Left ventricle myocardium inferior (tissue), 1 donor: Measurements from ENCODE around the gene NHS. TPM values are rescaled to one million over a fixed set of nuclear protein-coding genes. Genes with fewer than 3 reads are reported as not detected.

Source experiments
- DNase-seq: peaks from one replicate; pipeline ENCODE4 v3.0.0-alpha.2; 2020
- H3K27ac ChIP-seq: fragments of 200-600 bp; replicated peaks from 2 replicates; pipeline ENCODE4 v1.8.0; 2021
- H3K27me3 ChIP-seq: fragments of 200-600 bp; 2 replicates; pipeline ENCODE4 v1.8.0; 2021; ENCODE audit warnings: low read depth
- H3K36me3 ChIP-seq: fragments of 200-600 bp; 2 replicates; pipeline ENCODE4 v1.8.0; 2021
- H3K4me1 ChIP-seq: fragments of 200-600 bp; 2 replicates; pipeline ENCODE4 v1.8.0; 2021
- H3K4me3 ChIP-seq: fragments of 200-600 bp; 2 replicates; pipeline ENCODE4 v1.8.0; 2021; ENCODE audit warnings: mild to moderate bottlenecking, moderate library complexity
- H3K9me3 ChIP-seq: fragments of 200-600 bp; replicated peaks from 2 replicates; pipeline ENCODE4 v1.8.0; 2021
- intact Hi-C: fragments of 100-400 bp; cut with micrococcal nuclease; formaldehyde crosslinking; loops from one replicate; pipeline ENCODE4 v1.11.0; 2022
- total RNA-seq: library from RNA; stranded (reverse); fragmentation: NEBNext Ultra II Directional; extraction: Animal tissue kit (Norgen Biotek cat#: 25700); gene quantifications from one replicate; pipeline ENCODE4 v1.2.1, GENCODE V29; 2021
- TF ChIP-seq, protein P1 (sequence below): fragments of 200-600 bp; IDR thresholded peaks from 2 replicates; pipeline ENCODE4 v1.8.0; 2021; ENCODE audit warnings: antibody characterized with exemption, mild to moderate bottlenecking, borderline replicate concordance
- donor health status: DM: no; HTN: yes; CAD: no; lungs with severe emphysema.

The NHS gene
- total RNA-seq, 1 donor from 2014 or later, result 1.0 TPM

DNA sequence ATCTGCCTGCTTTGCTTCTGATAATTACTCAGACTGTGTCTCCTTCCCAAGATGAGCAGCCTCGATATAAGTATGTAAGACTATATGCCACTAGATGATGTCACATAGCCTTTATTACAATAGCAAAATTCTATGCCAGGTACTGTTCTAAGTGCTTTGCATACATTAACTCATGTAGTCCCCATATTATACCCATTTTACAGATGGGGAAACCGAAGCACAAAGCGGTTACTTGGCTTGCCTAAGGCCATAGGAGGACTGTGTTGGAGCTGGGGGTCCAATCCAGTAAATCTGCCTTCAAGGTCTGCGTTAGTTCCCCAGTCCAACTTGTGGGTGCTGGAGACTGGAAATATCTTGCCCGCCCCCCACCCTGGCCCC is 361.5 kb downstream of the NHS start:
- Histone ChIP-seq H3K4me1 (peaks cover 11% of the 10 kb centered on the region), H3K36me3 (no peaks in the 10 kb centered on the region), H3K27ac (peak overlapping the region; percentile 81), H3K9me3 (no peaks in the 10 kb centered on the region), H3K27me3 (no peaks in the 10 kb centered on the region), H3K4me3 (peak overlapping the region; percentile 71)
- TF ChIP-seq, protein P1, sequence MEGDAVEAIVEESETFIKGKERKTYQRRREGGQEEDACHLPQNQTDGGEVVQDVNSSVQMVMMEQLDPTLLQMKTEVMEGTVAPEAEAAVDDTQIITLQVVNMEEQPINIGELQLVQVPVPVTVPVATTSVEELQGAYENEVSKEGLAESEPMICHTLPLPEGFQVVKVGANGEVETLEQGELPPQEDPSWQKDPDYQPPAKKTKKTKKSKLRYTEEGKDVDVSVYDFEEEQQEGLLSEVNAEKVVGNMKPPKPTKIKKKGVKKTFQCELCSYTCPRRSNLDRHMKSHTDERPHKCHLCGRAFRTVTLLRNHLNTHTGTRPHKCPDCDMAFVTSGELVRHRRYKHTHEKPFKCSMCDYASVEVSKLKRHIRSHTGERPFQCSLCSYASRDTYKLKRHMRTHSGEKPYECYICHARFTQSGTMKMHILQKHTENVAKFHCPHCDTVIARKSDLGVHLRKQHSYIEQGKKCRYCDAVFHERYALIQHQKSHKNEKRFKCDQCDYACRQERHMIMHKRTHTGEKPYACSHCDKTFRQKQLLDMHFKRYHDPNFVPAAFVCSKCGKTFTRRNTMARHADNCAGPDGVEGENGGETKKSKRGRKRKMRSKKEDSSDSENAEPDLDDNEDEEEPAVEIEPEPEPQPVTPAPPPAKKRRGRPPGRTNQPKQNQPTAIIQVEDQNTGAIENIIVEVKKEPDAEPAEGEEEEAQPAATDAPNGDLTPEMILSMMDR, result no peak
- intact Hi-C loops, result no loop called here
- DNase-seq, result no peak

DNA sequence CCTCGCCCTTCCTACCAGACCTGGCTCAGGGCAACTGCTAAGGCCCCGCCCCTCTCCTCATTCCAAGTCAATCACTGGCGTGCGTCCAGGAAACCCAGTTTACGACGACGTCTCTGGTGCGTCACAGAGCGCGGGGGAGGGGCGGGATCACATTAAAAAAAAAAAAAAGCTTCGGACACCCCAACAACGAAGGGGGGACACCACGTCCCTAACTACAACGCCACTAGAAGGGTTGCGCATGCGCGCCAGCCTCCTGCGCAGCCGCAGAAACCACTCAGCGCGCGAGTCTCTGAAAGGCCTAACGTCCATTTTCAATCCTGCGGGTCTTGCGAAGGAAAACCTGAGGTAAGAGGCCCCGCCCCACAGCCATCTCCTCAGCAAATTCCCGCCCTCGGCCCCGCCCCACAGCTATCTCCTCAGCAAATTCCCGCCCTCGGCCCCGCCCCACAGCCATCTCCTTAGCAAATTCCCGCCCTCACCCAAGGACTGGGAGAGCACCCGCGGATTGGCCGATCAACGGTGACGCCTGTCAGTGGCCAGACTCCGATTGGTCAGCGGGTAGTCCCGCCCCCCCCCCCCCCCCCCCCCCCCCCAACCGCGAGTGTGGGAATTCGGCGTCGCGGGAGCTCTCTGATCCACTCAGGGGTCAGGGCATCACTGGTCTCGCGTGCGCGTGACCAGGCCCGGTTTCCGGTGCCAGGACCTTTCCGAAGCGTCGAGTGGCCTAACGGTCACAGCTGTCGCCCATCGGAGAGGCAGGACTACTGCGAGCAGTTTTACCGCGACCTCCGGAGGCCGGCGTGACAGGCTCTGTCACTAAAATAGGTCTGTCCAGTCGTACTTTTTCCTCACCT is 362.1 kb downstream of the NHS start, which contains the start of gene SCML1:
SCML1 (plus strand) TSS at position 638 of the 854 bp plus-strand sequence. CDS start 6,694 bp downstream, outside the sequence.
- Histone ChIP-seq H3K27me3 (no peaks in the 10 kb centered on the region), H3K4me1 (peaks cover 11% of the 10 kb centered on the region), H3K4me3 (peak within 1 kb of the TSS; percentile 71), H3K36me3 (no peaks in the 10 kb centered on the region), H3K9me3 (no peaks in the 10 kb centered on the region), H3K27ac (peak within 1 kb of the TSS; percentile 88)
- DNase-seq, result peak; percentile 97
- TF ChIP-seq, protein P1, result no peak
- intact Hi-C loops, result no loop called here

GRCh38 chrX:17737710-17737985 is 362.6 kb downstream of the NHS start:
- TF ChIP-seq, protein P1, result no peak
- no peak for DNase-seq
- H3K36me3 ChIP-seq, result no peaks in the 10 kb centered on the region
- peak overlapping the region; percentile 71 for H3K4me3 ChIP-seq
- intact Hi-C loops, result no loop called here
- no peaks in the 10 kb centered on the region for H3K27me3 ChIP-seq
- peaks cover 11% of the 10 kb centered on the region for H3K4me1 ChIP-seq
- peak overlapping the region; percentile 88 for H3K27ac ChIP-seq
- no peaks in the 10 kb centered on the region for H3K9me3 ChIP-seq

GRCh38 chrX:17737986-17738713 is 363.1 kb downstream of the NHS start:
- intact Hi-C loops, result no loop called here

GRCh38 chrX:17738737-17739535 is 363.9 kb downstream of the NHS start:
- Histone ChIP-seq H3K9me3 (no peaks in the 10 kb centered on the region), H3K27me3 (no peaks in the 10 kb centered on the region), H3K36me3 (no peaks in the 10 kb centered on the region), H3K27ac (peak overlapping the region; percentile 88), H3K4me3 (peak overlapping the region; percentile 71), H3K4me1 (peaks cover 15% of the 10 kb centered on the region)
- TF ChIP-seq, protein P1, result no peak
- intact Hi-C loops, result no loop called here
- no peak for DNase-seq

More at GRCh38 chrX:17737986-17738713, 363.1 kb downstream of the NHS start:
- no peaks in the 10 kb centered on the region for H3K36me3 ChIP-seq
- H3K4me3 ChIP-seq, result peak overlapping the region; percentile 71
- no peaks in the 10 kb centered on the region for H3K9me3 ChIP-seq
- peaks cover 11% of the 10 kb centered on the region for H3K4me1 ChIP-seq
- peak; percentile 24 for DNase-seq
- no peaks in the 10 kb centered on the region for H3K27me3 ChIP-seq
- peak overlapping the region; percentile 88 for H3K27ac ChIP-seq
- TF ChIP-seq, protein P1, result no peak
